ENCODE measurements around the gene CD36. TPM values are rescaled to one million over a fixed set of nuclear protein-coding genes. Genes with fewer than 3 reads are reported as not detected.

The CD36 gene
- total RNA-seq, 2 donors from 2014 or later: 5.7 to 7.2 TPM

- Histone ChIP-seq H3K27ac (peak overlapping the region; percentile 30 to 49), H3K4me1 (replicated peaks) (no peaks in the 10 kb centered on the region), H3K9me3 (no peaks in the 10 kb centered on the region), H3K27me3 (replicated peaks; ENCODE audit: insufficient read depth) (no peaks in the 10 kb centered on the region), H3K4me3 (no peak overlapping the region), H3K36me3 (no peaks in the 10 kb centered on the region)
- intact Hi-C loops (cut with DNase I): no loop called here
- no peak for TF ChIP-seq POLR2A (IDR thresholded peaks at IDR 0.05)
- peak; percentile 69 for TF ChIP-seq POLR2AphosphoS5 (IDR thresholded peaks at IDR 0.05)
- peak; percentile 75 for DNase-seq (ENCODE audit: low spot score)
- WGBS: 6% methylated on average over 2 of the region's 2 CpGs
These were observed 26.7 kb upstream of the CD36 start for GRCh38 chr7:80611779-80612178.

GRCh38 chr7:80612880-80613279 lies 25.6 kb upstream of the CD36 start:
- TF ChIP-seq POLR2AphosphoS5 (IDR thresholded peaks at IDR 0.05) (no peak), POLR2A (IDR thresholded peaks at IDR 0.05) (no peak), CTCF (IDR thresholded peaks at IDR 0.05) (no peak)
- no peak overlapping the region for H3K27ac ChIP-seq
- H3K4me3 ChIP-seq: no peak overlapping the region
- H3K9me3 ChIP-seq: no peaks in the 10 kb centered on the region
- no peak for DNase-seq (ENCODE audit: low spot score)
- H3K36me3 ChIP-seq: no peaks in the 10 kb centered on the region
- H3K27me3 ChIP-seq (replicated peaks; ENCODE audit: insufficient read depth): no peaks in the 10 kb centered on the region
- intact Hi-C loops (cut with DNase I): no loop called here
- no peaks in the 10 kb centered on the region for H3K4me1 ChIP-seq (replicated peaks)

- WGBS: 74% methylated on average over 1 of the region's 1 CpG
- intact Hi-C loops (cut with DNase I): no loop called here
These were observed 24.9 kb upstream of the CD36 start for GRCh38 chr7:80613519-80613918.

GRCh38 chr7:80614851-80615271 lies 23.6 kb upstream of the CD36 start:
- intact Hi-C loops (cut with DNase I): no loop called here
- Histone ChIP-seq H3K4me1 (replicated peaks) (no peaks in the 10 kb centered on the region), H3K27me3 (replicated peaks; ENCODE audit: insufficient read depth) (no peaks in the 10 kb centered on the region), H3K9me3 (no peaks in the 10 kb centered on the region), H3K4me3 (no peak overlapping the region), H3K36me3 (no peaks in the 10 kb centered on the region), H3K27ac (no peak overlapping the region)
- WGBS: 41% methylated on average over 5 of the region's 5 CpGs
- TF ChIP-seq CTCF (IDR thresholded peaks at IDR 0.05) (no peak), POLR2A (IDR thresholded peaks at IDR 0.05) (no peak), POLR2AphosphoS5 (IDR thresholded peaks at IDR 0.05) (no peak)
- no peak for DNase-seq (ENCODE audit: low spot score)

More at GRCh38 chr7:80613519-80613918, 24.9 kb upstream of the CD36 start:
- H3K4me3 ChIP-seq: no peak overlapping the region
- TF ChIP-seq CTCF (IDR thresholded peaks at IDR 0.05): no peak
- TF ChIP-seq POLR2AphosphoS5 (IDR thresholded peaks at IDR 0.05): no peak
- no peak for TF ChIP-seq POLR2A (IDR thresholded peaks at IDR 0.05)
- no peaks in the 10 kb centered on the region for H3K4me1 ChIP-seq (replicated peaks)
- H3K36me3 ChIP-seq: no peaks in the 10 kb centered on the region
- DNase-seq (ENCODE audit: low spot score): no peak
- H3K27ac ChIP-seq: no peak overlapping the region
- H3K9me3 ChIP-seq: no peaks in the 10 kb centered on the region
- H3K27me3 ChIP-seq (replicated peaks; ENCODE audit: insufficient read depth): no peaks in the 10 kb centered on the region

DNA sequence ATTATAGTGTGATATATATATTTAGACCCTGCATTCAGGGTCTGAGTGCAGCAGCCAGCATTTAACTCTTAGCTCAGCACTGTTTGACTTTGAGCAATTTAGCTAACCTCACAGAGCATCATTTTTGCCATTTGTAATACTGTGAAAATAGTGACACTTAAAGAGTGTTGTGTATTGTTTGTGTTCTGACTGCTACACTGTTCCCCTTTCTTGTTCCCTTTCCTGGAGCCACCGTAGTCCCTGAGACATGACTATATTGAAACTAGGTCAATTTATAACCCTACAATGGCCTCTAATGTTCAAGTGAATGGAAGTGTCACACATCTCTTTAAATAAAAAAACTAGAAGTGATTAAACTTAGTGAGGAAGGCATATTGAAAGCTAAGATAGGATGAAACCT lies 20.3 kb upstream of the CD36 start:
- Histone ChIP-seq H3K9me3 (no peaks in the 10 kb centered on the region), H3K36me3 (no peaks in the 10 kb centered on the region), H3K27ac (no peak overlapping the region), H3K4me1 (replicated peaks) (no peaks in the 10 kb centered on the region), H3K4me3 (no peak overlapping the region), H3K27me3 (replicated peaks; ENCODE audit: insufficient read depth) (no peaks in the 10 kb centered on the region)
- WGBS: 49% methylated on average over 1 of the region's 1 CpG
- TF ChIP-seq POLR2A (IDR thresholded peaks at IDR 0.05) (no peak), POLR2AphosphoS5 (IDR thresholded peaks at IDR 0.05) (no peak), CTCF (IDR thresholded peaks at IDR 0.05) (no peak)
- intact Hi-C loops (cut with DNase I): no loop called here
- DNase-seq (ENCODE audit: low spot score): no peak

Data from prostate gland (tissue), 2 donors.